NCI-H2107 treated with DMSO at 0.1 percent for 48 hours (cell line): ENCODE data around the gene SPATA31E1.
"Not testable (repeated sequence)": the region's sequence is repeated elsewhere in the genome, so short reads cannot be mapped to it uniquely, and the experiment has no call there.

Experiments used
- DNase-seq: peaks from one replicate; lab custom pipeline; 2025; ENCODE audit not compliant: unreplicated experiment; lab: John Stamatoyannopoulos, UW

The SPATA31E1 gene

GRCh38 chr9:87884578-87885459 is 2.1 kb downstream of the SPATA31E1 start:
- no peak for DNase-seq

GRCh38 chr9:87885484-87886189 is 3.0 kb downstream of the SPATA31E1 start:
- DNase-seq: no peak

DNA sequence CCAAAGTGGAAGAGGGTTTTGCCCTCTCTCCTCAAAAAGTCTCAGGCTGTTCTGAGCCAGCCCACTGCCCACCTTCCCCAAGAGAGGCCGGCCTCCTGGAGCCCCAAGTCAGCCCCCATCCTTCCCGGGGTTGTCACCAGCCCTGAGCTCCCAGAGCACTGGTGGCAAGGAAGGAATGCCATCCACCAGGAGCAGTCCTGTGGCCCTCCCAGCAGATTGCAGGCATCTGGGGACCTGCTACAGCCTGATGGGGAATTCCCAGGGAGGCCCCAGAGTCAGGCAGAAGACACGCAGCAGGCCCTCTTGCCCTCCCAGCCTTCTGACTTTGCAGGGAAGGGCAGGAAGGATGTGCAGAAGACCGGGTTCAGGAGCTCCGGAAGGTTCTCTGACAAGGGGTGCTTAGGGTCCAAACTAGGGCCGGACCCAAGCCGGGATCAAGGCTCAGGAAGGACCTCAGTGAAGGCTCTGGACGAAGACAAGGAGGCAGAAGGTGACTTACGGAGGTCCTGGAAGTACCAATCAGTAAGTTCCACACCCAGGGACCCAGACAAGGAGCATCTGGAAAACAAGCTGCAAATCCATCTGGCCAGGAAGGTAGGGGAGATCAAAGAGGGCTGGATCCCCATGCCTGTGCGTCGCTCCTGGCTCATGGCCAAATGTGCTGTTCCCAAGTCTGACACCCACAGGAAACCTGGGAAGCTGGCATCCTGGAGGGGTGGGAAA is 3.7 kb downstream of the SPATA31E1 start:
- DNase-seq: no peak

DNA sequence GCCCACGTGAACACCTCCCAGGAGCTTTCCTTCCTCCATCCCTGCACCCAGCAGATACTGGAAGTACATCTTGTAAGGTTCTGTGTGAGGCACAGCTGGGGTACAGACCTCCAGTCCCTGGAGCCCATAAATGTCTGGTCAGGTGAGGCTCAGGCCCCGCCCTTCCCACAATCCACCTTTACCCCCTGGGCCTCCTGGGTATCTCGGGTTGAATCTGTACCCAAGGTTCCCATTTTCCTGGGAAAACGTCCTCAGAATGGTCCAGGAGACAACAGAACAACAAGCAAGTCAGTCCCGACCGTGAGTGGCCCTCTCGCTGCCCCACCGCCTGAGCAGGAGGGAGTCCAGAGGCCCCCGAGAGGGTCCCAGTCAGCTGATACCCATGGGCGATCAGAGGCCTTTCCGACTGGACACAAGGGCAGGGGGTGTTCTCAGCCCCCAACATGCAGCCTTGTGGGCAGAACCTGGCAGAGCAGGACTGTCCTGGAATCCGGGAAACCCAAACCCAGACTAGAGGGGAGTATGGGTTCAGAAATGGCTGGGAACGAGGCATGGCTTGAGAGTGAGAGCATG is 4.3 kb downstream of the SPATA31E1 start:
- DNase-seq: no peak

GRCh38 chr9:87887661-87888480 is 5.2 kb downstream of the SPATA31E1 start:
- DNase-seq: no peak

DNA sequence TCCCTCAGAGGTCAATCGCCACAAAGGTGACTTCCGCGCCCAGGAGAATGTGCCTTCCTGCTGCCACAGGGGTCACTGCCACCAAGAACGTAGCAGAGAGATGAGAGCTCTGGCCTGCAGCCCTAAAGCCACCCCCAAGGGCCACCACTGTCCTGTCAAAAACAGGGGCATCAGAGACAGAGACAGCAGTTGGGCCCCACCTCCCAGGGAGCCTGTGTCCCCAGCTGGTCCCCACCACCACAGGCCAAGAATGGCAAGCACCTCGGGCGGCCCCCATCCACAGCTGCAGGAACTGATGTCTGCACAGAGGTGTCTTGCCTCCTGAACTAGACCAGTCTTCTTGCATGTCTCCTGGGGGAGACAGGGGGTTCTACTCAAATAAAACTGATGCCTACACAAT is 5.8 kb downstream of the SPATA31E1 start:
- DNase-seq: no peak

GRCh38 chr9:87889065-87889881 is 6.6 kb downstream of the SPATA31E1 start:
- no peak for DNase-seq

DNA sequence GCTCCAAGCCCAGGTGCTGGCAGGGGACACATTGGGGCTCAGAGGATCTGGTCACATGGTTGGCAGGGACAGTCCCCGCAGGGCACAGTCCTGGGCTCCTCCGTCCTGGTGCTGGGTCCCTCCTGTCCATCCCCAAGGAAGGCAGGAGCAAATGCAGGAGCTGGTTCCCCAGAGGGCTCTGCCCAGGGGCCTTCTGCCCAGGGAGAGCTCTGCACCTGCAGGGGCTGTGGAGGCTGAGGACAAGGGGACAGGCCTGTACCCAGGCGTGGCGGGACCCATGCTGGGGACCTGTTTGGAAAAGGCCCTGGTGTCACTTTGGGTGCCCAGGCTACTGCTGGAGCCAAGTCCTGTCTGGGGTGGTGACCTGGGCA is 7.2 kb downstream of the SPATA31E1 start:
- no peak for DNase-seq

DNA sequence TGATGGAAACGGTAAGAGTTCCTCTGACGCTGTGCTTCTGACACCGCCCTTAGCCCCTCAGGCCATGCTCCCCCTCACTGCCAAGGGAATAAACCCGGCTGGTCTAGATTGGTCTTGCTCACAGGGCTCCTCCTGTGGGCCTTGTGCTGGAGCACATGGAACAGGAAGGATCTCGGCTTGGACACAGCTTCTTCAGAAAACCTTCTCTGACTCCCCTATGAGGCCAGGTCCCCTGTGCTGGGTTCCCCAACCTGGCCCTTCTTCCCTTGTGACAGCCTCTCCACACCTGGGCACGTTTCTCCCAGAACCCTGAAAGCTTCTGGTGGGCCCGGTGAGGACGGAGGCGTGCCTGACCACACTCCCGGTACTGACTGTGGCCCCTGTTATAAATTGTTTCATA is 8.2 kb downstream of the SPATA31E1 start:
- DNase-seq: no peak

GRCh38 chr9:87891754-87892153 is 9.1 kb downstream of the SPATA31E1 start:
- DNase-seq: no peak

GRCh38 chr9:87892956-87893355 is 10.3 kb downstream of the SPATA31E1 start:
- DNase-seq: no peak

- DNase-seq: no peak
Observed at GRCh38 chr9:87894998-87895625, 12.4 kb downstream of the SPATA31E1 start.

GRCh38 chr9:87896891-87897290 is 14.2 kb downstream of the SPATA31E1 start:
- no peak for DNase-seq

DNA sequence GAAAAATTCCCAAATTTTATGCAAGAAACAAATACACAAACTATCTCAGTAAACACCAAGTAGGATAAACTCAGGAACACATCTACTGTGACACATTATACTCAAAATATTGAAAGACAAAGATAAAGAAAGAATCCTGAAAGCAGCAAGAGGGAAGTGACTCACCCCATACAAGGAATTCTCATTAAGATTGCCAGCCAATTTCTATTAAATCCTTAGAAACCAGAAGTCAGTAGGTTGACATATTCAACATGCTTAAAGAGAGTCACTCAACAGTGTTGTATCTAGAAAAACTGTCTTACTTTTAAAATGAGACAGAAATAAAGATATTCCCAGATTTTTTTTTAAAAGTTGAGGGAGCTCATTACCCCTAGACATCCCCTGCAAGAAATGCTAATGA is 15.5 kb downstream of the SPATA31E1 start:
- no peak for DNase-seq

DNA sequence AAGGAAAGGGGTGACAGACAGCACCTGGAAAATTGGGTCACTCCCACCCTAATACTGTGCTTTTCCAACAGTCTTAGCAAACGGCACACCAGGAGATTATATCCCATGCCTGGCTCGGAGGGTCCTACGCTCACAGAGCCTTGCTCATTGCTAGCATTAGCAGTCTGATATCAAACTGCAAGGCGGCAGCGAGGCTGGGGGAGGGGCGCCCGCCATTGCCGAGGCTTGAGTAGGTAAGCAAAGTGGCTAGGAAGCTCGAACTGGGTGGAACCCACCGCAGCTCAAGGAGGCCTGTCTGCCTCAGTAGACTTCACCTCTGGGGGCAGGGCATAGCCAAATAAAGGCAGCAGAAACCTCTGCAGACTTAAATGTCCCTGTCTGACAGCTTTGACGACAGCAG is 19.7 kb downstream of the SPATA31E1 start:
- not testable (repeated sequence) for DNase-seq

GRCh38 chr9:87909310-87910041 is 26.8 kb downstream of the SPATA31E1 start:
- no peak for DNase-seq

- no peak for DNase-seq
Observed at GRCh38 chr9:87910821-87911220, 28.1 kb downstream of the SPATA31E1 start.

DNA sequence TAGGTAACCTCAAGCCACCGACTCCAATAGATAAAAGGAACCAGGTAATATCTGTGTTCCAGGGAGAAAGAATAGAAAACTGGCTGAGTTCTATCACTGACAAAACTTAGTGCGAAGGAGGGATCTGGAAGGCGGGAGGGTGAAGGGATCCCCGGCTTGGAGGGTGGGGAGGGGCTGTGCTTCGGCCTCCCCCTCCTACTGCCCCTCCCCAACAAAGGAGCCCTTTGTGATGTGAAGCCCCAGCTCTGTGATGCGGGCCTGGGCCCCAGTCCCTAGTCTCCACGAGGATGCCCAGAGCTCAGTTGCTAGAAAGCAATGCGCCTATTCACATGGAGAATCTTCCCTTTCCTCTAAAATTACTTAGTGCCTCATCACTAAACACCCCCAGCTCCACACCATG is 35.0 kb downstream of the SPATA31E1 start, which contains the start of gene SPATA31C1:
TSS of gene SPATA31C1 (plus strand) at position 301 of the 400 bp plus-strand sequence.
- DNase-seq: not testable (repeated sequence)
